Measurements from ENCODE around the gene PLA2G15.

DNA sequence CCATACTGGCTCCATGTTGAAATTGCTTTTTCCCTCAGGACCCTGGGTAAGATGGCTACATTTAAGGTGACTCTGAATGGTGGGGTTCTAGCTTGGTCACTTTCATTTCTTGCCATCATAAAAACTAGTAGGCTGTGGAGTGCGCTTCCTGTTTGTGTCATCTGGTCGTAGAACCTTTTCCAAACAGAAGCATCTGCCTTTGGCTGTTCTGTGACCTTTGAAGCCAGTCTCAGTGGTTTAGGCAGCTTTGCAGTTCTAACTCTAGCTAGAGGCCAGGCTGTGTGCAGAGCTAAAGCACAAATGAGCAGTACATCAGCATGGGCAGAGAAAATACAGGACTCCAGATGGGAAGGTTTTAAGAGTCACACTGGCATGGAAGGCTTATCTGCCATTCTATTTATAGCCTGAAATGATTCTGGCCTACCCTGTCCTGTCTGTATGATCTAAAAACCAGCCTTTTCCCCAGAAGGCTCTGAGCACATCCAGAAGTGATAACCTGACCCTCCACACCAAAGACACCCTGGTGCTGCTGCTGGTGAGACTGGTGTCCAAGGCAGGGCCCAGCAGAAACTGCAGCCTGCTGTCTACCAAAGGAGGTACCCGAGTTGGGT, 17.9 kb upstream of the PLA2G15 start:
- TF ChIP-seq, protein P1, sequence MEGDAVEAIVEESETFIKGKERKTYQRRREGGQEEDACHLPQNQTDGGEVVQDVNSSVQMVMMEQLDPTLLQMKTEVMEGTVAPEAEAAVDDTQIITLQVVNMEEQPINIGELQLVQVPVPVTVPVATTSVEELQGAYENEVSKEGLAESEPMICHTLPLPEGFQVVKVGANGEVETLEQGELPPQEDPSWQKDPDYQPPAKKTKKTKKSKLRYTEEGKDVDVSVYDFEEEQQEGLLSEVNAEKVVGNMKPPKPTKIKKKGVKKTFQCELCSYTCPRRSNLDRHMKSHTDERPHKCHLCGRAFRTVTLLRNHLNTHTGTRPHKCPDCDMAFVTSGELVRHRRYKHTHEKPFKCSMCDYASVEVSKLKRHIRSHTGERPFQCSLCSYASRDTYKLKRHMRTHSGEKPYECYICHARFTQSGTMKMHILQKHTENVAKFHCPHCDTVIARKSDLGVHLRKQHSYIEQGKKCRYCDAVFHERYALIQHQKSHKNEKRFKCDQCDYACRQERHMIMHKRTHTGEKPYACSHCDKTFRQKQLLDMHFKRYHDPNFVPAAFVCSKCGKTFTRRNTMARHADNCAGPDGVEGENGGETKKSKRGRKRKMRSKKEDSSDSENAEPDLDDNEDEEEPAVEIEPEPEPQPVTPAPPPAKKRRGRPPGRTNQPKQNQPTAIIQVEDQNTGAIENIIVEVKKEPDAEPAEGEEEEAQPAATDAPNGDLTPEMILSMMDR (IDR thresholded peaks at IDR 0.05), result no peak
- TF ChIP-seq POLR2A (IDR thresholded peaks at IDR 0.05), result no peak
